HG02981 (cell line): ENCODE results near the gene HTR2C.
"Not testable (repeated sequence)": the region's sequence is repeated elsewhere in the genome, so short reads cannot be mapped to it uniquely, and the experiment has no call there.

ENCODE experiments used
- ATAC-seq: cut with Tn5 transposase; IDR thresholded peaks from one replicate; pipeline ENCODE4 v1.9.1; 2021; ENCODE audit warnings: mild to moderate bottlenecking, moderate library complexity; ENCODE audit not compliant: unreplicated experiment

HTR2C gene

DNA sequence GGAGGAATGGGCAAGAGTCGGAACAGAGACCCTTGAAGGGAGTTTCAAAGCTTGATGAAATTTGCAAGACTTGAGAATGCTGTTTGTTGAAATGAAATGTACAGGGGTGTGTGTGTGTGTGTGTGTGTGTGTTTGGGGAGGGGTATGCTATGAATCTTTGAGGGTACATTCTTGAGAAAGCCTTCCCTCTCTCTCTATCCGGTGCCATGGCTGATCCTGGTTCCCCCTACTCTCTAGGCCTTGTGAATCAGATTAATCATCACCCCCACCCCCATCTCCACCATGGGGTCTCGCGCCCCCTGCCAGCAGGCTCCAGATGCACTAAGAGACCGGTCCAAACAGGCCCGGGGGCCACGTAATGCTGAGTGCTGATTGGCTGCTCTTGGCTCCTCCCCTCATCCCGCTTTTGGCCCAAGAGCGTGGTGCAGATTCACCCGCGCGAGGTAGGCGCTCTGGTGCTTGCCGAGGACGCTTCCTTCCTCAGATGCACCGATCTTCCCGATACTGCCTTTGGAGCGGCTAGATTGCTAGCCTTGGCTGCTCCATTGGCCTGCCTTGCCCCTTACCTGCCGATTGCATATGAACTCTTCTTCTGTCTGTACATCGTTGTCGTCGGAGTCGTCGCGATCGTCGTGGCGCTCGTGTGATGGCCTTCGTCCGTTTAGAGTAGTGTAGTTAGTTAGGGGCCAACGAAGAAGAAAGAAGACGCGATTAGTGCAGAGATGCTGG, at the start of gene HTR2C:
TSS of gene HTR2C (plus strand) at position 441 of the 729 bp plus-strand sequence. CDS start 142,851 bp downstream, outside the sequence.
- ATAC-seq, result no peak

DNA sequence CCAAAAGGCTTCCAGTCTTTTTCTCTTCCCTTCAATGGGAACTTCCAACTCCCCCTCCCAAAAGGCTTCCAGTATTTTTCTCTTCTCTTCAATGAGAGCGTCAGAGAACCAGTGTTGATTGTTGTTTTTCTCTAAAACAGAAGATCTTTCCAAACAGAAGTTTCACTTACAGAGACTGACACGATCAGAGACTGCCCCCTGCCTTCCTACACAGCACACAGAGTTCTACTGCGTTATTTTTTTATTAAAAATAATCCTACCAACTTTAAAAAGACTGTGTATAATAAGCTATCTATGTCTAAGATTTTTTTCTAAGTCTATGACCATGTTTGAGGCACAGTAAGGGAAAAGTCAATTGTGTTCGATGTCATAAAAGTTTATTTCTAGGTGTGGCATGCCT, 3.5 kb upstream of the HTR2C start:
- ATAC-seq, result no peak

GRCh38 chrX:114581528-114582263, 2.2 kb upstream of the HTR2C start:
- ATAC-seq, result no peak

DNA sequence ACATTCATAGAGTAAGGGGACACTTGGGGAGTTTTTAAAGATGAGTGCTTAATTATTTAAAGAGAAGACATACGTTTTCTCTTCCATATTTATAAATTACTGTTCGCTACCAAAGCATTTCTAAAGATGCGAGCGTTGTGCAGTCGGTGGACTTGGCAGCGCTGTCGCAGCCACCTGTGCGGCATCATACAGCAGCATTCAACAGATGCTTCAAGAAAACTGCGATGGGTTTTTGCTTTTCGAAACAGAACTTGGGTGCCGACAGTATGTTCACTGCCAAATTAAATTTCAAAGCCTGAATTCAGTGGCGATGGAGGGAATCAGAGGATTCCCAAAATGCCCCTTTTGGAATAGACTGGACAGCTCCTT, 1.6 kb upstream of the HTR2C start:
- no peak for ATAC-seq

GRCh38 chrX:114582698-114583395, 1.0 kb upstream of the HTR2C start:
- ATAC-seq, result no peak

GRCh38 chrX:114584375-114584943, 573 bp downstream of the HTR2C start:
- ATAC-seq, result no peak

DNA sequence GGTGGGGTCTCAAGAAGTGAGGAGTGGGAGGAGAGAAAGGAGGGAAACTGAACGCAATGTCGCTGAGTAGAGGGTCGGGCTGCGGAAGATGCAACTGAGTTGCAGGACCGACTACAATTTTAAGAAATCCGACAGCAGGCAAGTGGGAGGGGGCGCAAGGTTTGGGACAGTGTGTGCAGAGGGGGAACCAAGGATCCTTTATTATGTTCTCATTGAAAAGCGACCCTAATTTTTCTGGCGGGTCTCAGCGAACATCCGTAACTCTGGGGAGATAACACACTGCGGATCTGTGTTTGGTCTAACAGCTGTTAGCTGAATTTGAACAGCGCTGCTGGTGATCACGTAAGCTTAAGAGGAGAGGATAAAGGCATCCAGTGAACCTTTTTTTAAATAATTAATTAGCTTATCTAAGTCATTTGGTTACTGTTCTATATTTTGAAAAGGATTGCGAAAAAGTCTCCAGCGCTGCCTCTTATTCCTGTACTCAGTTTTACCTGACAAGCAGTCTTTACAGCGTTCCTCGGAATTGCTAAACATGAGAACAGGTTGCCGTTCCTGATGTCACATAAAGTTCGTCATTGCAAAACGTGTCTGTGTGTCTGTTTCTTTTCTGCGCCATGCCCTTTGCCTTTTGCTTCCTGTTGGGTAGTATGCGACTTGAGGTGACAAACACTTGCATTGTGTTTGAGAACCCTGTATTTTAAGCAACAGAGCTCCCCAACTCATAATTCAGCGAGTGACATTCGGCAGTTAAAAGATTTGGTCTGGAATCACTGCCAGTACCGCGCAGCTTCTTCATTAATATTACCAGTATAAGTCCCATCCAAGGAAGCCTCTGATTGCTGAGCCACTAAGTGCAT, 1.3 kb downstream of the HTR2C start:
- ATAC-seq, result no peak

GRCh38 chrX:114591121-114591520, 7.2 kb downstream of the HTR2C start:
- no peak for ATAC-seq

DNA sequence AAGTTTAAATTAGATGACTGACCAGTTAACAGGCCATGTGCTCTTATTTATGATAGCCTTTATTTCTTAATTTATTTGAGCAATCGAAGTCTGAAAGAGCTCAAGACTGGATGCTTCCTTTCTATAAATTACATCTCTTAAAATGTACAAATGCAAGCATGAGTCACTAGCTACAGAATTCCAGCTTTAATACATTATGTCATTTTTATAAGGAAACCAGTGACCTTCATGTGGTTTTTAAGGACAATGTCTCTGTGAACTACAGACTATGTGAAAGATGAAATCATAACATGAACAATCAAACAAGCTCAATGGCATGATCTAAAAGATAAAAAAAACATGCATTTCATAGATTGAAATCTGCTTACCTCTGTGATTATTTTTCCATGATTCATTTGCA, 15.4 kb downstream of the HTR2C start:
- ATAC-seq, result no peak

DNA sequence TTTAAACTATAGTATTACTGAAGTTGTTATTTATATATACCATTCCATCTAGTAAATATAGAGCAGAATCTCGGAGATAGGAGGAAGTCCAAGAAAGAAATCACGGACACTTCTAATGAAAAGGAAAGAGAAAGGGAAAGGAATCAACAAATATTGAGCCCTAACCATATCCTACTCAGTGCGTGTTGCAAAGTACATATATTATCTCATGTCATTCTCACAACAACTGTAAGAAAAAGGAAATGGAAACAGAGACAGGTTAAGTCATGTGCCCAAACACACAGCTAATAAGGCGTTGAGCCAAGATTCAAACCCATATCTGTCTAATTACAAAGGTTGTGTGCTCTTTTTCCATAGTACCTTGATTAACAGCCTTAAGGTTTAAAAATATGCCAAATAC, 16.0 kb downstream of the HTR2C start:
- no peak for ATAC-seq

- ATAC-seq, result not testable (repeated sequence)
These were observed 22.7 kb downstream of the HTR2C start for GRCh38 chrX:114606619-114607018.

- no peak for ATAC-seq
These were observed 27.2 kb downstream of the HTR2C start for GRCh38 chrX:114611018-114611619.

- ATAC-seq, result no peak
These were observed 31.9 kb downstream of the HTR2C start for GRCh38 chrX:114615765-114616164.

DNA sequence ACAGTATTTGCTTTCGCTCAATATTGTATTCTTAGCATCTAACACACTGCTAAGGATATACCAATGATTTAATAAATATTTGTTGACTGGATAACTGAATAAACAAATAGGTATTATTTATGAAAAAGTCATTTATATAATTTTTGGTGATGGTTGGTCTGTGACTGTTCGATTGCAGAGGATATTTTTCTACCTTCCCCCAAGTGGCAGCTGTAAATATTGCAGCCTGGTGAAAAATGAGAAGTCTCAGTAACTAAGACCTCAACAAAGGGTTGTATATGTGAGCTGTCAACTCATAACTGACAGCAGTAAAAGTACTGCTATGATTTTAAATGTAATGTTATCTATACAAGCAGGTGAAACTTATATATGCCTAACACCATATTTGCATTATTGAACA, 36.0 kb downstream of the HTR2C start:
- ATAC-seq, result peak; percentile 75

GRCh38 chrX:114626323-114626722, 42.4 kb downstream of the HTR2C start:
- ATAC-seq, result no peak

GRCh38 chrX:114635986-114636385, 52.1 kb downstream of the HTR2C start:
- no peak for ATAC-seq

- no peak for ATAC-seq
These were observed 66.5 kb downstream of the HTR2C start for GRCh38 chrX:114650351-114650750.

- ATAC-seq, result no peak
These were observed 91.5 kb downstream of the HTR2C start for GRCh38 chrX:114675365-114675764.

DNA sequence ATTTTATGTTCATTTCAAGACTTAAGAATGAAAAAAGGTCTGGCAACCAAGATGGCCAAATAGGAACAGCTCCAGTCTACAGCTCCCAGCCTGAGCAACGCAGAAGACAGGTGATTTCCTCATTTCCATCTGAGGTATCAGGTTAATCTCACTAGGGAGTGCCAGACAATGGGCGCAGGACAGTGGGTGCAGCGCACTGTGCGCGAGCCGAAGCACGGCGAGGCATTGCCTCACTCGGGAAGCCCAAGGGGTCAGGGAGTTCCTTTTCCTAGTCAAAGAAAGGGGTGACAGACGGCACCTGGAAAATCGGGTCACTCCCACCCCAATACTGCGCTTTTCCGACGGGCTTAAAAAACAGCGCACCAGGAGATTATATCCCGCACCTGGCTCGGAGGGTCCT, 116.6 kb downstream of the HTR2C start:
- ATAC-seq, result not testable (repeated sequence)

- no peak for ATAC-seq
These were observed 125.5 kb downstream of the HTR2C start for GRCh38 chrX:114709406-114709805.
